ENCODE results near the gene CYP2C9. TPM values are rescaled to one million over a fixed set of nuclear protein-coding genes. Genes with fewer than 3 reads are reported as not detected.

The CYP2C9 gene
- total RNA-seq, 1 experiment from 2014 or later = 4.9 TPM

GRCh38 chr10:94963901-94964300, 25.4 kb downstream of the CYP2C9 start:
- H3K36me3 Mint-ChIP-seq (ENCODE audit: insufficient read depth, unreplicated experiment) = no peaks in the 10 kb centered on the region
- H3K27ac Mint-ChIP-seq (ENCODE audit: unreplicated experiment) = no peak overlapping the region

GRCh38 chr10:94983555-94983954, 45.1 kb downstream of the CYP2C9 start:
- CTCF ChIA-PET = no interaction called here
- H3K9me3 Mint-ChIP-seq (ENCODE audit: low read depth, unreplicated experiment) = peaks cover 2% of the 10 kb centered on the region
- no peaks in the 10 kb centered on the region for H3K4me1 Mint-ChIP-seq (ENCODE audit: low read depth, unreplicated experiment)
- H3K27me3 Mint-ChIP-seq (ENCODE audit: unreplicated experiment) = no peaks in the 10 kb centered on the region
- no peak for TF ChIP-seq CTCF (IDR thresholded peaks at IDR 0.05; ENCODE audit: unreplicated experiment)
- intact Hi-C loops (cut with micrococcal nuclease; ENCODE audit: unreplicated experiment) = no loop called here
- no peaks in the 10 kb centered on the region for H3K36me3 Mint-ChIP-seq (ENCODE audit: insufficient read depth, unreplicated experiment)
- H3K4me3 Mint-ChIP-seq (ENCODE audit: low read depth, unreplicated experiment) = no peak overlapping the region
- H3K27ac Mint-ChIP-seq (ENCODE audit: unreplicated experiment) = no peak overlapping the region
- DNase-seq = no peak
- no TSS peak for BruUV-seq (replicated peaks)

More at GRCh38 chr10:94963901-94964300, 25.4 kb downstream of the CYP2C9 start:
- H3K9me3 Mint-ChIP-seq (ENCODE audit: low read depth, unreplicated experiment) = peaks cover 7% of the 10 kb centered on the region
- TF ChIP-seq CTCF (IDR thresholded peaks at IDR 0.05; ENCODE audit: unreplicated experiment) = peak; percentile 52
- intact Hi-C loops (cut with micrococcal nuclease; ENCODE audit: unreplicated experiment) = loop anchor here (5.0 kb wide), 2 partner anchors 218 to 332 kb away; no protein-coding TSS in a partner anchor
- peak; percentile 6 for DNase-seq
- BruUV-seq (replicated peaks) = no TSS peak
- no peak overlapping the region for H3K4me3 Mint-ChIP-seq (ENCODE audit: low read depth, unreplicated experiment)
- H3K4me1 Mint-ChIP-seq (ENCODE audit: low read depth, unreplicated experiment) = peaks cover 9% of the 10 kb centered on the region
- no peaks in the 10 kb centered on the region for H3K27me3 Mint-ChIP-seq (ENCODE audit: unreplicated experiment)
- CTCF ChIA-PET = interaction anchor here (0.8 to 1.3 kb wide), 2 partner anchors 58 to 59 kb away, joined by 3 read pairs; no protein-coding TSS in a partner anchor

- H3K36me3 Mint-ChIP-seq (ENCODE audit: insufficient read depth, unreplicated experiment) = peaks cover 4% of the 10 kb centered on the region
- TF ChIP-seq CTCF (IDR thresholded peaks at IDR 0.05; ENCODE audit: unreplicated experiment) = no peak
- no peak for DNase-seq
- no peak overlapping the region for H3K27ac Mint-ChIP-seq (ENCODE audit: unreplicated experiment)
- intact Hi-C loops (cut with micrococcal nuclease; ENCODE audit: unreplicated experiment) = no loop called here
- BruUV-seq (replicated peaks) = no TSS peak
- peaks cover 10% of the 10 kb centered on the region for H3K9me3 Mint-ChIP-seq (ENCODE audit: low read depth, unreplicated experiment)
- no peaks in the 10 kb centered on the region for H3K27me3 Mint-ChIP-seq (ENCODE audit: unreplicated experiment)
- H3K4me1 Mint-ChIP-seq (ENCODE audit: low read depth, unreplicated experiment) = peaks cover 9% of the 10 kb centered on the region
- CTCF ChIA-PET = no interaction called here
- no peak overlapping the region for H3K4me3 Mint-ChIP-seq (ENCODE audit: low read depth, unreplicated experiment)
Measured at GRCh38 chr10:94989192-94989591, 50.7 kb downstream of the CYP2C9 start.

GRCh38 chr10:94991243-94991888, 52.9 kb downstream of the CYP2C9 start:
- no peak for TF ChIP-seq CTCF (IDR thresholded peaks at IDR 0.05; ENCODE audit: unreplicated experiment)
- Mint-ChIP-seq H3K36me3 (ENCODE audit: insufficient read depth, unreplicated experiment) (peaks cover 4% of the 10 kb centered on the region), H3K27ac (ENCODE audit: unreplicated experiment) (peak overlapping the region; percentile 66), H3K4me3 (ENCODE audit: low read depth, unreplicated experiment) (no peak overlapping the region), H3K27me3 (ENCODE audit: unreplicated experiment) (no peaks in the 10 kb centered on the region), H3K9me3 (ENCODE audit: low read depth, unreplicated experiment) (peaks cover 10% of the 10 kb centered on the region), H3K4me1 (ENCODE audit: low read depth, unreplicated experiment) (peaks cover 9% of the 10 kb centered on the region)
- BruUV-seq (replicated peaks) = no TSS peak
- CTCF ChIA-PET = no interaction called here
- intact Hi-C loops (cut with micrococcal nuclease; ENCODE audit: unreplicated experiment) = no loop called here
- peak; percentile 49 for DNase-seq
